HL-60 (cell line): Measurements from ENCODE around the gene COLEC12.

Experiments
- CTCF ChIP-seq: IDR thresholded peaks from one replicate; pipeline ENCODE4 v1.5.1; 2011; ENCODE audit warnings: low read length, control low read depth, inconsistent platforms; ENCODE audit not compliant: insufficient read depth
- GABPA ChIP-seq: IDR thresholded peaks from 2 replicates; pipeline ENCODE4 v1.6.1; 2012; ENCODE audit warnings: low read depth
- POLR2AphosphoS5 ChIP-seq: IDR thresholded peaks from 2 replicates; pipeline ENCODE4 v1.6.1; 2012; ENCODE audit warnings: low read depth
- REST ChIP-seq: IDR thresholded peaks from 2 replicates; pipeline ENCODE4 v1.6.1; 2012; ENCODE audit warnings: low read depth; ENCODE audit not compliant: insufficient replicate concordance
- SPI1 ChIP-seq: IDR thresholded peaks from 2 replicates; pipeline ENCODE4 v1.6.1; 2012; ENCODE audit warnings: low read depth, mild to moderate bottlenecking, borderline replicate concordance

- TF ChIP-seq CTCF = no peak
- TF ChIP-seq POLR2AphosphoS5 = no peak
- TF ChIP-seq REST = no peak
- TF ChIP-seq GABPA = no peak
- no peak for TF ChIP-seq SPI1
Measured at GRCh38 chr18:523561-523960, 23.1 kb upstream of the COLEC12 start.
